H1 (cell line): ENCODE results near the gene CENPM. TPM values are rescaled to one million over a fixed set of nuclear protein-coding genes. Genes with fewer than 3 reads are reported as not detected.

ENCODE experiments used
- EP300 ChIP-seq, 2 experiments: IDR thresholded peaks; 1 replicate in 1 of 2; 2 replicates in 1 of 2; pipeline ENCODE4 v1.6.1; 2011 to 2012; ENCODE audit warnings: low read depth in 2 of 2, low read length in 2 of 2, mild to moderate bottlenecking in 2 of 2, borderline replicate concordance in 1 of 2, inconsistent platforms in 1 of 2, moderate library complexity in 1 of 2
- GTF2F1 ChIP-seq: IDR thresholded peaks from 2 replicates; pipeline ENCODE4 v1.6.1; 2012; ENCODE audit warnings: low read depth, low read length, improper control_type of control experiment, borderline replicate concordance
- JUND ChIP-seq: IDR thresholded peaks from 2 replicates; pipeline ENCODE4 v1.6.1; 2011; ENCODE audit warnings: mild to moderate bottlenecking, improper control_type of control experiment, low read length
- SIN3A ChIP-seq, 2 experiments: IDR thresholded peaks in 1 of 2; conservative IDR thresholded peaks in 1 of 2; 2 replicates each; pipeline ENCODE4 v1.6.1; 2011 to 2012; ENCODE audit warnings: low read length in 2 of 2, improper control_type of control experiment in 1 of 2, low read depth in 1 of 2, mild to moderate bottlenecking in 1 of 2
- TBP ChIP-seq: IDR thresholded peaks from 2 replicates; pipeline ENCODE4 v1.6.1; 2011; ENCODE audit warnings: low read depth, low read length, improper control_type of control experiment
- TCF12 ChIP-seq: IDR thresholded peaks from 2 replicates; pipeline ENCODE4 v1.6.1; 2011; ENCODE audit warnings: low read depth, mild to moderate bottlenecking, low read length
- polyA plus RNA-seq, 7 experiments: library from polyadenylated mRNA; depleted of rRNA in 3 of 7; stranded (reverse) in 5 of 7; unstranded in 2 of 7; fragments of >200 nt in 5 of 7; fragments of 200-250 nt in 2 of 7; gene quantifications; 1 replicate in 5 of 7; 2 replicates in 1 of 7; 4 replicates in 1 of 7; pipeline versions ENCODE4 v1.2.1 to v1.2.3, GENCODE V29; 2011 to 2013; ENCODE audit warnings: missing spikeins in 2 of 7, mixed read lengths in 2 of 7
- total RNA-seq: library from RNA; stranded (reverse); fragmentation: NEBNext Ultra II Directional; extraction: Animal tissue kit (Norgen Biotek cat#: 25700); gene quantifications from 2 replicates; pipeline ENCODE4 v1.2.1, GENCODE V29; 2021

CENPM gene
- total and polyA plus RNA-seq, 2 of the 8 experiments (the other 6 are each of a cell fraction or from before 2014, with no cell fraction given), result 32.0 to 80.4 TPM

DNA sequence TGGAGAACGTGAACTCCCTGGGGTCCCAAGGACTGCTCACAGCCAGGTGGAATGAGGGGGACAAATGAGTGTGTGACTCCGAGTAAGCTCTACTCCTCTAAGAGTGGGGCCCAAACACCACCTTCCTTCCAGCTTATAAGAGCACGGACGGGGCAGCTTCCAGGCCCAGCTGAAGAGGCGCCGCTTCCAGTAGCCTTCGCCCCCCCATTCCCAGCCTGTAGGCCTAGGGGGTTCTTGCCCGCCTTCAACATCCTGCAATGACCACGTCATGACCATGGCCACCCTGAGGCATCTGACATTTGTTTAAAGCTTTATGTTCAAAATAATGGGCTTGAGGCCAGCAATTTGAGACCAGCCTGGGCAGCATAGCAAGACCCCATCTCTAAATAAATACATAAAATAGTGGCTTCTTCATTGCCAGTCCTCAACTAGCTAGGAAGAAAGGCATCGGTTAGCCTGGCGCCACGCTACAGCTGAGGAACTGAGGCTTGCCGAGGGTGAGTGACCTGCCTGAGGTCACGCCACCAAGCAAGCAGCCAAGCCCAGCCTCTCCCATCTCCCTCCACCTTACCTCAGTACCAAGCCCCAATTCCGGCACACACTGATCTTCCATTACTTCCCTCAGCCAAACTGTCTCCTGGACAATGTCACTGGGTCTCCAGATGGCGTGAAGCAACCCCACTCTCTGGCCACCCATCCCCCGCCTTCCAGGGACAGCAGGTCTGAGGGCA lies 12.5 kb downstream of the CENPM start (continued):
- TF ChIP-seq EP300 (IDR thresholded peaks at IDR 0.05; ENCODE audit: borderline replicate concordance in 1 of 2, low read depth in 2 of 2, low read length in 2 of 2) (no peak), TCF12 (no peak), TBP (no peak), GTF2F1 (no peak), JUND (no peak), SIN3A (conservative IDR thresholded peaks at IDR 0.05 in 1 of 2, IDR thresholded peaks at IDR 0.05 in 1 of 2; ENCODE audit: low read depth in 1 of 2, low read length in 2 of 2) (no peak)
- TF ChIP-seq, all 59 proteins: peak for 0
